ENCODE results near the gene ASIC2. TPM values are rescaled to one million over a fixed set of nuclear protein-coding genes. Genes with fewer than 3 reads are reported as not detected.
A peak's percentile ranks its signal among the peaks of the same experiment; 100 is the strongest.

ASIC2 gene
- total RNA-seq, 1 donor from 2014 or later = 0.36 TPM

GRCh38 chr17:33171931-33172330 is 121.2 kb downstream of the ASIC2 start:
- Histone ChIP-seq H4K20me1 (ENCODE audit: insufficient read depth, low read length) (no peaks in the 10 kb centered on the region), H3K27ac (ENCODE audit: low read depth, low read length) (no peak overlapping the region), H3K4me1 (ENCODE audit: insufficient read depth, low read length) (peaks cover 10% of the 10 kb centered on the region), H3K9me3 (ENCODE audit: insufficient read depth, low read depth, low read length) (no peaks in the 10 kb centered on the region), H3K9ac (ENCODE audit: low read length) (no peak overlapping the region), H3K27me3 (ENCODE audit: insufficient read depth, low read length) (peaks cover 2% of the 10 kb centered on the region), H3K4me2 (ENCODE audit: low read length) (no peak overlapping the region), H2AFZ (ENCODE audit: low read depth, low read length) (no peak overlapping the region), H3K79me2 (ENCODE audit: insufficient read depth, low read length) (no peaks in the 10 kb centered on the region), H3K36me3 (ENCODE audit: insufficient read depth, low read length) (no peaks in the 10 kb centered on the region), H3K4me3 (ENCODE audit: insufficient read depth, low read depth, low read length) (no peak overlapping the region)
- FAIRE-seq (no peak), DNase-seq (ENCODE audit: low read depth) (no peak)
- Mint-ChIP-seq H3K36me3 (ENCODE audit: low read depth, unreplicated experiment) (no peaks in the 10 kb centered on the region), H3K27ac (ENCODE audit: unreplicated experiment) (no peak overlapping the region), H3K4me1 (ENCODE audit: low read depth, unreplicated experiment) (peaks cover 6% of the 10 kb centered on the region), H3K9me3 (ENCODE audit: unreplicated experiment) (peaks cover 7% of the 10 kb centered on the region), H3K27me3 (ENCODE audit: low read depth, unreplicated experiment) (peaks cover 56% of the 10 kb centered on the region), H3K4me3 (ENCODE audit: unreplicated experiment) (no peak overlapping the region)
- TF ChIP-seq EZH2 (IDR thresholded peaks at IDR 0.05; ENCODE audit: insufficient read depth, low read length) (no peak), CTCF (IDR thresholded peaks at IDR 0.05; ENCODE audit: insufficient read depth, low read depth, low read length) (no peak)

GRCh38 chr17:33169580-33170285 is 123.4 kb downstream of the ASIC2 start:
- Histone ChIP-seq H3K9me3 (ENCODE audit: insufficient read depth, low read depth, low read length) (no peaks in the 10 kb centered on the region), H3K79me2 (ENCODE audit: insufficient read depth, low read length) (no peaks in the 10 kb centered on the region), H2AFZ (ENCODE audit: low read depth, low read length) (peak overlapping the region; percentile 11), H4K20me1 (ENCODE audit: insufficient read depth, low read length) (no peaks in the 10 kb centered on the region), H3K4me1 (ENCODE audit: insufficient read depth, low read length) (peaks cover 10% of the 10 kb centered on the region), H3K4me3 (ENCODE audit: insufficient read depth, low read depth, low read length) (no peak overlapping the region), H3K36me3 (ENCODE audit: insufficient read depth, low read length) (no peaks in the 10 kb centered on the region), H3K4me2 (ENCODE audit: low read length) (peak overlapping the region; percentile 69), H3K27ac (ENCODE audit: low read depth, low read length) (peak overlapping the region; percentile 40), H3K9ac (ENCODE audit: low read length) (no peak overlapping the region), H3K27me3 (ENCODE audit: insufficient read depth, low read length) (no peaks in the 10 kb centered on the region)
- FAIRE-seq = peak; percentile 39
- peak; percentile 95 for DNase-seq (ENCODE audit: low read depth)
- TF ChIP-seq EZH2 (IDR thresholded peaks at IDR 0.05; ENCODE audit: insufficient read depth, low read length) (no peak), CTCF (IDR thresholded peaks at IDR 0.05; ENCODE audit: insufficient read depth, low read depth, low read length) (no peak)
- no peak overlapping the region for H3K4me3 Mint-ChIP-seq (ENCODE audit: unreplicated experiment)
- H3K27ac Mint-ChIP-seq (ENCODE audit: unreplicated experiment) = no peak overlapping the region
- peaks cover 48% of the 10 kb centered on the region for H3K27me3 Mint-ChIP-seq (ENCODE audit: low read depth, unreplicated experiment)
- H3K9me3 Mint-ChIP-seq (ENCODE audit: unreplicated experiment) = peaks cover 7% of the 10 kb centered on the region
- peaks cover 6% of the 10 kb centered on the region for H3K4me1 Mint-ChIP-seq (ENCODE audit: low read depth, unreplicated experiment)
- H3K36me3 Mint-ChIP-seq (ENCODE audit: low read depth, unreplicated experiment) = no peaks in the 10 kb centered on the region

- H2AFZ ChIP-seq (ENCODE audit: low read depth, low read length) = no peak overlapping the region
- Mint-ChIP-seq H3K27ac (ENCODE audit: unreplicated experiment) (no peak overlapping the region), H3K4me1 (ENCODE audit: low read depth, unreplicated experiment) (peaks cover 6% of the 10 kb centered on the region), H3K4me3 (ENCODE audit: unreplicated experiment) (no peak overlapping the region), H3K9me3 (ENCODE audit: unreplicated experiment) (peaks cover 5% of the 10 kb centered on the region), H3K27me3 (ENCODE audit: low read depth, unreplicated experiment) (peaks cover 53% of the 10 kb centered on the region), H3K36me3 (ENCODE audit: low read depth, unreplicated experiment) (no peaks in the 10 kb centered on the region)
- DNase-seq (ENCODE audit: low read depth) (no peak), FAIRE-seq (no peak)
- H3K4me1 ChIP-seq (ENCODE audit: insufficient read depth, low read length) = peaks cover 10% of the 10 kb centered on the region
- H3K36me3 ChIP-seq (ENCODE audit: insufficient read depth, low read length) = no peaks in the 10 kb centered on the region
- H4K20me1 ChIP-seq (ENCODE audit: insufficient read depth, low read length) = no peaks in the 10 kb centered on the region
- no peaks in the 10 kb centered on the region for H3K27me3 ChIP-seq (ENCODE audit: insufficient read depth, low read length)
- H3K27ac ChIP-seq (ENCODE audit: low read depth, low read length) = no peak overlapping the region
- no peaks in the 10 kb centered on the region for H3K9me3 ChIP-seq (ENCODE audit: insufficient read depth, low read depth, low read length)
- TF ChIP-seq CTCF (IDR thresholded peaks at IDR 0.05; ENCODE audit: insufficient read depth, low read depth, low read length) (no peak), EZH2 (IDR thresholded peaks at IDR 0.05; ENCODE audit: insufficient read depth, low read length) (no peak)
- no peak overlapping the region for H3K9ac ChIP-seq (ENCODE audit: low read length)
- H3K79me2 ChIP-seq (ENCODE audit: insufficient read depth, low read length) = no peaks in the 10 kb centered on the region
- no peak overlapping the region for H3K4me3 ChIP-seq (ENCODE audit: insufficient read depth, low read depth, low read length)
- no peak overlapping the region for H3K4me2 ChIP-seq (ENCODE audit: low read length)
Measured at GRCh38 chr17:33167736-33168135, 125.4 kb downstream of the ASIC2 start.

All from astrocyte (in vitro differentiated cells and primary cell).